Suprapubic skin (tissue), 4 donors: ENCODE data around the gene LRIT3. TPM values are rescaled to one million over a fixed set of nuclear protein-coding genes. Genes with fewer than 3 reads are reported as not detected.
A peak's percentile ranks its signal among the peaks of the same experiment; 100 is the strongest.

Source experiments
- DNase-seq, 2 donors: peaks; one replicate each; pipeline ENCODE4 v3.0.0-alpha.2; 2019; ENCODE audit warnings: low spot score in 2 of 2
- H3K27ac ChIP-seq: fragments of 200-600 bp; sonication (generic); one replicate; pipeline ENCODE4 v1.5.1; 2019
- H3K27me3 ChIP-seq: fragments of 200-600 bp; sonication (generic); one replicate; pipeline ENCODE4 v1.5.1; 2019
- H3K36me3 ChIP-seq: fragments of 200-600 bp; sonication (generic); one replicate; pipeline ENCODE4 v1.5.1; 2019
- H3K4me1 ChIP-seq: fragments of 200-600 bp; sonication (generic); one replicate; pipeline ENCODE4 v1.5.1; 2019
- H3K4me3 ChIP-seq: fragments of 200-600 bp; sonication (generic); one replicate; pipeline ENCODE4 v1.5.1; 2019; ENCODE audit warnings: mild to moderate bottlenecking
- H3K9me3 ChIP-seq: fragments of 200-600 bp; sonication (generic); one replicate; pipeline ENCODE4 v1.5.1; 2019
- CTCF ChIP-seq, 2 donors: fragments of 200-600 bp in 1 of 2; fragments of 450-650 bp in 1 of 2; sonication (generic) in 1 of 2; IDR thresholded peaks; one replicate each; pipeline ENCODE4 v1.5.1; 2016 to 2019; ENCODE audit warnings: antibody characterized with exemption in 2 of 2, mild to moderate bottlenecking in 1 of 2, moderate library complexity in 1 of 2
- EP300 ChIP-seq: sonication (generic); formaldehyde crosslinking; IDR thresholded peaks from one replicate; pipeline ENCODE4 v1.6.1; 2017; ENCODE audit warnings: antibody characterized with exemption
- POLR2A ChIP-seq, 2 donors: fragments of 450-650 bp; IDR thresholded peaks; one replicate each; pipeline ENCODE4 v1.6.1; 2017; ENCODE audit warnings: antibody characterized with exemption in 2 of 2, mild to moderate bottlenecking in 2 of 2, moderate library complexity in 2 of 2
- POLR2AphosphoS5 ChIP-seq, 3 donors: sonication (generic); formaldehyde crosslinking; IDR thresholded peaks; one replicate each; pipeline ENCODE4 v1.6.1; 2017; ENCODE audit warnings: antibody characterized with exemption in 3 of 3
- WGBS: methylation state at CpG from one replicate; pipeline ENCODE4 v1.1.5; 2018; 5-methylcytosine and 5-hydroxymethylcytosine counted together
- total RNA-seq, 4 donors: library from RNA; depleted of rRNA; stranded (reverse); fragments of >200 nt; gene quantifications; one replicate each; pipeline ENCODE4 v1.1.0, GENCODE V29; 2016

The LRIT3 gene
- total RNA-seq, 4 donors from 2014 or later, result 0.15 to 2.2 (median 0.38) TPM; not detected in 1

- H3K36me3 ChIP-seq, result peaks cover 21% of the 10 kb centered on the region
- DNase-seq, result no peak
- WGBS, result 56% methylated on average over 1 of the region's 1 CpG
- H3K4me1 ChIP-seq, result peaks cover 40% of the 10 kb centered on the region
- no peaks in the 10 kb centered on the region for H3K27me3 ChIP-seq
- H3K4me3 ChIP-seq, result peak overlapping the region; percentile 93
- TF ChIP-seq POLR2AphosphoS5 (IDR thresholded peaks at IDR 0.05), result no peak
- no peak for TF ChIP-seq EP300
- TF ChIP-seq POLR2A (IDR thresholded peaks at IDR 0.05), result no peak
- H3K27ac ChIP-seq, result no peak overlapping the region
- H3K9me3 ChIP-seq, result no peaks in the 10 kb centered on the region
Observed at GRCh38 chr4:109816894-109817293, 31.0 kb upstream of the LRIT3 start.

- no peak overlapping the region for H3K27ac ChIP-seq
- H3K4me1 ChIP-seq, result peaks cover 40% of the 10 kb centered on the region
- H3K27me3 ChIP-seq, result no peaks in the 10 kb centered on the region
- no peaks in the 10 kb centered on the region for H3K9me3 ChIP-seq
- WGBS, result 95% methylated on average over 4 of the region's 4 CpGs
- H3K36me3 ChIP-seq, result peaks cover 34% of the 10 kb centered on the region
- TF ChIP-seq POLR2A (IDR thresholded peaks at IDR 0.05) (no peak), CTCF (IDR thresholded peaks at IDR 0.05) (no peak), EP300 (no peak), POLR2AphosphoS5 (IDR thresholded peaks at IDR 0.05) (no peak)
- no peak for DNase-seq
- no peak overlapping the region for H3K4me3 ChIP-seq
Observed at GRCh38 chr4:109818268-109818667, 29.6 kb upstream of the LRIT3 start.

- H3K9me3 ChIP-seq, result no peaks in the 10 kb centered on the region
- 53% methylated on average over 2 of the region's 2 CpGs for WGBS
- H3K27ac ChIP-seq, result no peak overlapping the region
- H3K27me3 ChIP-seq, result no peaks in the 10 kb centered on the region
- TF ChIP-seq POLR2AphosphoS5 (IDR thresholded peaks at IDR 0.05), result no peak
- no peak for TF ChIP-seq EP300
- TF ChIP-seq CTCF (IDR thresholded peaks at IDR 0.05), result no peak
- no peak for TF ChIP-seq POLR2A (IDR thresholded peaks at IDR 0.05)
- DNase-seq, result no peak
- H3K4me3 ChIP-seq, result no peak overlapping the region
- H3K4me1 ChIP-seq, result peaks cover 33% of the 10 kb centered on the region
- peaks cover 57% of the 10 kb centered on the region for H3K36me3 ChIP-seq
Observed at GRCh38 chr4:109820563-109820962, 27.3 kb upstream of the LRIT3 start.

GRCh38 chr4:109821185-109821584 is 26.7 kb upstream of the LRIT3 start:
- WGBS, result 76% methylated on average over 2 of the region's 2 CpGs
- no peak overlapping the region for H3K27ac ChIP-seq
- no peak for DNase-seq
- TF ChIP-seq EP300 (no peak), POLR2A (IDR thresholded peaks at IDR 0.05) (no peak), CTCF (IDR thresholded peaks at IDR 0.05) (no peak)
- H3K4me1 ChIP-seq, result peaks cover 30% of the 10 kb centered on the region
- H3K36me3 ChIP-seq, result peaks cover 63% of the 10 kb centered on the region
- H3K27me3 ChIP-seq, result no peaks in the 10 kb centered on the region
- no peaks in the 10 kb centered on the region for H3K9me3 ChIP-seq
- H3K4me3 ChIP-seq, result no peak overlapping the region

GRCh38 chr4:109826719-109827118 is 21.2 kb upstream of the LRIT3 start:
- DNase-seq, result no peak
- no peaks in the 10 kb centered on the region for H3K9me3 ChIP-seq
- peaks cover 45% of the 10 kb centered on the region for H3K36me3 ChIP-seq
- TF ChIP-seq EP300 (no peak), CTCF (IDR thresholded peaks at IDR 0.05) (peak; percentile 21 to 38)
- no peak overlapping the region for H3K4me3 ChIP-seq
- H3K27ac ChIP-seq, result no peak overlapping the region
- no peaks in the 10 kb centered on the region for H3K27me3 ChIP-seq
- no peaks in the 10 kb centered on the region for H3K4me1 ChIP-seq

- Histone ChIP-seq H3K36me3 (peaks cover 37% of the 10 kb centered on the region), H3K4me1 (no peaks in the 10 kb centered on the region), H3K27ac (no peak within 1 kb of the TSS), H3K4me3 (no peak within 1 kb of the TSS), H3K9me3 (no peaks in the 10 kb centered on the region), H3K27me3 (no peaks in the 10 kb centered on the region)
- TF ChIP-seq CTCF (IDR thresholded peaks at IDR 0.05), result no peak
- TF ChIP-seq POLR2AphosphoS5 (IDR thresholded peaks at IDR 0.05), result no peak
- no peak for TF ChIP-seq EP300
- no peak for TF ChIP-seq POLR2A (IDR thresholded peaks at IDR 0.05)
- WGBS, result 91% methylated on average over 2 of the region's 2 CpGs
- DNase-seq, result no peak
Observed at GRCh38 chr4:109827672-109828071, 20.2 kb upstream of the LRIT3 start, which contains the start of gene RRH. Gene RRH (plus strand): TSS chr4:109827972. CDS start chr4:109828028, 56 bp downstream.
